ENCODE data around the gene IQGAP2.

The IQGAP2 gene

GRCh38 chr5:76479281-76479680 is 76.2 kb downstream of the IQGAP2 start:
- DNase-seq: no peak

- DNase-seq: no peak
Measured at GRCh38 chr5:76479973-76480667, 77.0 kb downstream of the IQGAP2 start.

GRCh38 chr5:76482984-76483383 is 79.9 kb downstream of the IQGAP2 start:
- no peak for DNase-seq

GRCh38 chr5:76483433-76483832 is 80.3 kb downstream of the IQGAP2 start:
- DNase-seq: no peak

- no peak for DNase-seq
Measured at GRCh38 chr5:76483881-76484280, 80.8 kb downstream of the IQGAP2 start.

- no peak for DNase-seq
Measured at GRCh38 chr5:76485511-76485910, 82.4 kb downstream of the IQGAP2 start.

- no peak for DNase-seq
Measured at GRCh38 chr5:76487386-76487785, 84.3 kb downstream of the IQGAP2 start.

GRCh38 chr5:76487821-76488220 is 84.7 kb downstream of the IQGAP2 start:
- DNase-seq: no peak

GRCh38 chr5:76488969-76489368 is 85.9 kb downstream of the IQGAP2 start:
- DNase-seq: no peak

- no peak for DNase-seq
Measured at GRCh38 chr5:76489877-76490688, 87.0 kb downstream of the IQGAP2 start.

GRCh38 chr5:76490960-76491359 is 87.9 kb downstream of the IQGAP2 start:
- no peak for DNase-seq

- DNase-seq: no peak
Measured at GRCh38 chr5:76492819-76493189, 89.7 kb downstream of the IQGAP2 start.

GRCh38 chr5:76493190-76493837 is 90.2 kb downstream of the IQGAP2 start:
- no peak for DNase-seq

GRCh38 chr5:76494201-76494600 is 91.1 kb downstream of the IQGAP2 start:
- no peak for DNase-seq

- no peak for DNase-seq
Measured at GRCh38 chr5:76495870-76496269, 92.8 kb downstream of the IQGAP2 start.

- no peak for DNase-seq
Measured at GRCh38 chr5:76497065-76497460, 94.0 kb downstream of the IQGAP2 start.

- no peak for DNase-seq
Measured at GRCh38 chr5:76497986-76498717, 95.1 kb downstream of the IQGAP2 start.

- DNase-seq: no peak
Measured at GRCh38 chr5:76499507-76500161, 96.5 kb downstream of the IQGAP2 start.

- peak; percentile 30 for DNase-seq
Measured at GRCh38 chr5:76500633-76501393, 97.7 kb downstream of the IQGAP2 start.

GRCh38 chr5:76503929-76504328 is 100.8 kb downstream of the IQGAP2 start:
- no peak for DNase-seq

GRCh38 chr5:76504901-76505564 is 101.9 kb downstream of the IQGAP2 start:
- DNase-seq: no peak

Measured in HCEC 1CT (cell line).